ENCODE measurements around the gene FNDC3B.
"Not testable (repeated sequence)": the region's sequence is repeated elsewhere in the genome, so short reads cannot be mapped to it uniquely, and the experiment has no call there.

The FNDC3B gene

GRCh38 chr3:172030181-172030580 lies 9.2 kb upstream of the FNDC3B start:
- in situ Hi-C loops (cut with HindIII; ENCODE audit: low sequenced_read_pairs) = no loop called here

DNA sequence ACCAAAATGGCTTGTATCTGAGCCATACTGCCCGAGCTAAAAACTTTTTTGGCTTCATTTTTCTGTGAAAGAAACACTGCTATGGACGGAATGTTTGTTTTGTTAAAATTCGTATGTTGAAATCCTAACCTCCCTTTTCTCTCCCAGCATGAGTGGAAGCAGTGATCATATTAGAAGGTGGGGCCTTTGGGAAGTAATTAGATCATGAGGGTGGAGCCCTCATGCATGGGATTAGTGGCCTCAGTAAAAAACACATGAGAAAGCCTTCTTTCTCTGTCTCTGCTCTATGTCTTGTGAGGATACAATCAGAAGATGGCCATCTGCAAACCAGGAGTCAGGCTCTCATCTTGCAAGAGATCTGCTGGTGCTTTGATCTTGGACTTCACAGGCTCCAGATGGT lies 7.4 kb upstream of the FNDC3B start:
- in situ Hi-C loops (cut with HindIII; ENCODE audit: low sequenced_read_pairs) = no loop called here

DNA sequence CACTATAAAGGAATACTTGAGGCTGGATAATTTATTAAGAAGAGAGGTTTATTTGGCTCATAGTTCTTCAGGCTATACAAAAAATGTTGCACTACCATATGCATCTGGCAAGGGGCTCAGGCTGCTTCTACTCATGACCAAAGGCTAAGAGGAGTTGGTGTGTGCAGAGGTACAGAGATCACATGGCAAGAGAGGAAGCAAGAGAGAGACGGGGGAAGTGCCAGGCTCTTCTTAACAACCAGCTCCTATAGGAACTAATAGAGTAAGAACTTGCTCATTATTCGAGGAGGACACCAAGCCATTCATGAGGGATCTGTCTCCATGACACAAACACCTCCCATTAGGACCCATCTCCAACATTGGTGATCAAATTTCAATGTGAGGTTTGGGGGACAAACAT lies 6.0 kb upstream of the FNDC3B start:
- in situ Hi-C loops (cut with HindIII; ENCODE audit: low sequenced_read_pairs) = no loop called here

DNA sequence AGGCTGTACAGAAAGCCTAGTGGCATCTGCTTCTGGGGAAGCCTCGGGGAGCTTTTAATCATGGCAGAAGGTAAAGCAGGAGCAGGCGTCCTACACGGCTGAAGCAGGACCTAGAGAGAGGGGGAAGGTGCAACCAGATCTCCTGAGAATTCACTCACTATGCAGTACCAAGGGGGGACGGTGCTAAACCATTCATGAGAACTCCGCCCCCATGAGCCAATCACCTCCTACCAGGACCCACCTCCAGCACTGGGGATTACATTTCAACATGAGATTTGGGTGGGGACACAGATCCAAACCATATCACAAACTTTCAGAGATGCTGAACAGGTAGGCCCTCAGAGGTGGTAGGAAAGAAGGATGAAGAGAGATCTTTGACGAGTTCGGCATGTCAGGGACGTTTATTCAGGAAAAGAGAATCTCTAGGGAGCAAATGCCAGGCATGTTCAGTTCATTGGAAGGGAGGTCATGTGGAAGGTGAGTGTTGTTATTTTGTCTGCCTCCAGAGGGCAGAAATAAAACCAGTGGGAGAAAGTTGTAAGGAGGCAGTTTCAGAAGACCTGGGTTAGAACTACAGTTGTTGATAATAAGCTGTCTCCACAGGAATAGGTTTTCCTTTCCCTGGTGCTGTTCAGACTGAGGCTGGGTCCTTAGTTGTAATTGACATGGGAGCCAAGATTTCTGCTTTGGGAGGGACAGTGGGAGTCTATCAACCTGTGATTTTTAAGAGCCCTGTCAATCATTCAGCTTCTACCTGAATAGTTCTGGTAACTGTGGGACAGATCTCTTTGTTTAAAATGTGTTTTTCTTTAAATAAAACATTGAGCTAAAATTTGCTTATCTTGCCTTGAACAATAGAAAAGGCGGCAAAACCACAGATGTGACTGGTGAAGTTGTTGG lies 4.3 kb upstream of the FNDC3B start:
- in situ Hi-C loops (cut with HindIII; ENCODE audit: low sequenced_read_pairs) = no loop called here

DNA sequence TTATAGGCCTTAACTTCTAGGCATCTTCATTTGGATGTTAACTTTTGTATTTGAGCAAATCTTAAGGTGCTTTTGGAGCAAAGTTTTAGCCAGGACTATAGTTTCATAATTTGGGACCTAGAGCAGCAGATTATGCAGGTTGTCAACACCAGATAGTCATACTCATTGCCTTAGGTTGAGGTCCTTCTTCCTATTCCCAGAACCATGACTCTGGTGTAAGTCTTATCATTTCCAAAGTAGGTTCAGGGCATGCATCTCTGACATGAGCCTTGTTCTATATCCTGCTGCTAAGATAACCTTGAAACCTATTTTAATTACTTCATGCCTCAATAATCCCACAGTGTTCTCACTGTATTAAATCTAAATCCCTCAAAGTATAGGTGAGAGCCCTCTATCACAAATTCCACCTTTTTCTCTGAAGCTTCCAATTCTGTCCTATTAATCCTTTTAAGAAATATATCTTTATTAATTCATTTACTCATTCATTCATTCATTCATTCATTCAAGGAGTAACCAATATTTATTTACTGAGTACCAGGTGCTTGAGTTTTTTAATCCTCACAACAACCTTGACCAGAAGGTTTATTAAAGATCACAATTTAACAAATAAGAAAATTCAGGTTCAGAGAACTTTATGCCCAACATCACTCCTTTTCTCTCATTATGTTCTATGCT lies 2.7 kb upstream of the FNDC3B start:
- in situ Hi-C loops (cut with HindIII; ENCODE audit: low sequenced_read_pairs) = no loop called here

GRCh38 chr3:172038798-172039435 lies 461 bp upstream of the FNDC3B start:
- in situ Hi-C loops (cut with HindIII; ENCODE audit: low sequenced_read_pairs) = no loop called here

DNA sequence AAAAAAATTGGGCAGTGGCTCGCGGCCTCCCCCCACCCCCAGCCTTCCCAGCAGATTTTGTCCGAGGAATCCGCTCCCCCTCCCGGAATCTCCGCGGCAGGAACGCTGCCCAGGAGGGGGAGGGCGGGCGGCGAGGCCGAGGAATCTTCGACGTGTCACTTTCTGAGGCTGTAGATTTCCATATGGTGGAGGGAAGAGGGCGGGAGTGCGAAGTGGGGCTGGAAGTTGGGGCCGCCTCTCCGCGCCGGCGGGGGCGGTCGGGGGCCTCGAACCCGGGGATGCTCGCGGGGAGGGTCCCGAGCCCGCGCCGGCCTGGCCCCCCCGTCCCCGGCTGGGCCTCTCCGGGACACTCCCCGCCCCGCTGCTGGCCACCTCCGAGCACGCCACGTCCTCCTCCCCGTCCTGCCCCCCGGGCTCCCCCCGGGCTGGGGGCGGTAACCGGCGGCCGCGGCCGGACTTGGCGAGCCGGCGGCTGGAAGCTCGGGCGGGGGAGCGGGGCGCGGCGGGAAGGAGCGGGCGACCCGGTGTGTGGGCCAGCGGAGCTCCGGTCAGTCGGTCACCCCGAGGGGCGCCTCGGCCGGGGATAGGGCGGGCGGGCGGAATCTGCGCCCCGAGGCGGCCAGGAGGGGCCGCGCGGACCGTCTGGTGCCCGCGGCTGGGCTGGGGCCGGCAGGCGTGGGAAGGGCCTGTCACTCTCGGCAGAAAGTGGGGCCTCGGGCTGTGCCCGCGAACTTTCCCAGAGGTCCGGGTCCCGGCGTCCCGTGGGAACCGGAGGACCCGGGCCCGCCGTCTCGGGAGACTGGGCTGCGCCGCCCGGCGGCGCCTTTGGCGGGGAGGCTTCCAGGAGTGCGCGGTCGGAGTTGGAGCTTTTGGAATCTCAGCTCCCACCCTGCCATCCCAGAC lies 951 bp downstream of the FNDC3B start:
- in situ Hi-C loops (cut with HindIII; ENCODE audit: low sequenced_read_pairs) = no loop called here

GRCh38 chr3:172040981-172041963 lies 1.9 kb downstream of the FNDC3B start:
- in situ Hi-C loops (cut with HindIII; ENCODE audit: low sequenced_read_pairs) = no loop called here

DNA sequence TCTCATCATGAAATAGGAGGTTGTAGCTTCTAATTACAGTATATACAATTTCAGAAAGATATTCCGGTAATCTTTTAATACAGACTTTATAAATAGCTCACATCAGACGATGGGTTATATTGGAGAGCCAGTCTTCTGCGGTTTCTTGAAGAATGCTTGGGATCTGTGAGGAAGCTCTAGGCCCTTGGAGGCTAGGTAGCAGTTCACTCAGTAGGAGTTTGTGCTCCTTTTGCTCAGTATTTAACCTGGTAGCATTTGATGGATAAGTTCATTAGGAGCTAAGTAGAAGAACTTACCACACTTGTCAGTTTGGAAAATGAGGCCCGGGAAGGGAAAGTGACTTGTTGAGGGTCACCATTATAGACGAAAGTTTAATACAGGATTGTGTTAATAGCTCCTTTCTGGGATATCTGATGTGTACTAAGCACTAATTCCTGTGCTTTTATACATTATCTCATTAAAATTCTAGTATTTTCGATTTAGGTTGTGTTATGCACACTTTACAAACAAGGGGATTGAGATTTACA lies 2.8 kb downstream of the FNDC3B start:
- in situ Hi-C loops (cut with HindIII; ENCODE audit: low sequenced_read_pairs) = no loop called here

- in situ Hi-C loops (cut with HindIII; ENCODE audit: low sequenced_read_pairs) = not testable (repeated sequence)
These were observed 3.3 kb downstream of the FNDC3B start for GRCh38 chr3:172042663-172043179.

DNA sequence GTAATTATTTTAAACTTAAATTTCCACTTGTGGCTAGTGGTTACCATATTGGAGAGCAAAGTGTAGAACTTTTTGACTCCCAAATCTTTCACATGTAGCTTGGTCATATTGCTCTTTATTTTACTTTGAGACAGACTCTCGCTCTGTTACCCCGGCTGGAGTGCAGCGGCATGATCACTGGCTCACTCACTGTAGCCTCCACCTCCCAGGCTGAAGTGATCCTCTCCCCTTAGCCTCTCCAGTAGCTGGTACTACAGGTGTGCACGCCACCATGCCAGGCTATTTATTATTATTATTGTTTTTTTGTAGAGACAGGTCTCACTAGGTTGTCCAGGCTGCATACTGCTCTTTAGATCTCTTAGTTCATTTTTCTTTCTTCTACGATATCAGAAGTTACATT lies 3.9 kb downstream of the FNDC3B start:
- in situ Hi-C loops (cut with HindIII; ENCODE audit: low sequenced_read_pairs) = no loop called here

GRCh38 chr3:172043766-172044165 lies 4.4 kb downstream of the FNDC3B start:
- in situ Hi-C loops (cut with HindIII; ENCODE audit: low sequenced_read_pairs) = no loop called here

- in situ Hi-C loops (cut with HindIII; ENCODE audit: low sequenced_read_pairs) = no loop called here
These were observed 5.6 kb downstream of the FNDC3B start for GRCh38 chr3:172044833-172045585.

GRCh38 chr3:172046268-172046915 lies 7.0 kb downstream of the FNDC3B start:
- in situ Hi-C loops (cut with HindIII; ENCODE audit: low sequenced_read_pairs) = no loop called here

DNA sequence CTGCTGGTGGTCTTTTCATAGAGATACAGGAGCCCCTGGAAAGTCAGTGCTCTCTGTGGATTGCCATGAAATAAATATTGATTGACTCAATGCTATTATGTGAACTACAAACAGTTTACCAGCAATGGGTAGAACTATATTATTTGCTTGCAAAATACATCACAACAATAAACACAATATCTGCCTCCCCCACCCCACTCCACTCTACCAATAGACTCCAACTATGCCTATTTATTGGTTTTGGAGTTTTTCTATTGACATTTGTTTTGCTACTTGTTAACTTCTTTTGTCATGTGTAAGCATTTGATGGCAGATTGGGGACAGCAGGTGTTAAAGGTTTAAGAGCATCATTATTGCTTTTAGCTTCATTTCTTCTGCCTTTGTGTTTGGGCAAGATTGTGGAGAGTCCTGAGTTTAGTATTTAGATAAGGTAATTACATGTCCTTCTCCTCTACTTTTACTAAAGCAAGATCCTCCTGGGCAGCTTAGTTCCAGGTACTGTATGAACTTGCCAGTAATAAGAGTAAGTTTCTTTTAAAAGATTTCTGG lies 8.3 kb downstream of the FNDC3B start:
- in situ Hi-C loops (cut with HindIII; ENCODE audit: low sequenced_read_pairs) = no loop called here

GRCh38 chr3:172048599-172048998 lies 9.2 kb downstream of the FNDC3B start:
- in situ Hi-C loops (cut with HindIII; ENCODE audit: low sequenced_read_pairs) = no loop called here

DNA sequence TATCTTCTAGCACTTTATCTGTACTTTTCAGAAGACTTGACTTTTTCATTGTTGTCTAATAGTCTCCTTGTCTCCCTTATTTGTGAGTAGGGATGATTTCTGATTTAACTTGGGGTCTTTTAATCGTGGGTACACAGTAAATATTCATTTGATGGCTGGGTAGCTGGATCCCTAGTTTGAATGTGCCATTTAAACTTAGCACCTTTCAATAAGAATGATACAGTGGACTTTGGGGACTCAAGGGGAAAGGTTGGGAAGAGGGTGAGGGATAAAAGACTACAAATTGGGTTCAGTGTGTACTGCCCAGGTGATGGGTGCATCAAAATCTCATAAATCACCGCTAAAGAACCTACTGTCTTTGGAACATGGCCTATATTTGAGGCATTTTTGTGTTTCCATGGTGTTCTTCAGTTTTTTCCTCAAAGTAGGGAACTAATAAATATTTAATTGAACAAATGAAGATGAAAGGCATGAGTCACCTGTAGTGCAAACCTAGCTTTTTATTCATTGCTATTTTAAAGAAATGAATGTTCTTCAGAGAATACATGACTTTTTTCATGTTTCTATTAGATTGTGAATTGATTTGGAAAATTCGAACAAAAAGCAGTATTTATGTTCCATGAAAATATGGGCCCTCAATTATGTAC lies 12.1 kb downstream of the FNDC3B start:
- in situ Hi-C loops (cut with HindIII; ENCODE audit: low sequenced_read_pairs) = no loop called here

Measured in endothelial cell of hepatic sinusoid (primary cell).